ENCODE measurements around the gene UGT1A10.
"Not testable (repeated sequence)": the region's sequence is repeated elsewhere in the genome, so short reads cannot be mapped to it uniquely, and the experiment has no call there.

Gene UGT1A10

GRCh38 chr2:233655943-233656342 is 19.7 kb downstream of the UGT1A10 start:
- DNase-seq (ENCODE audit: low spot score), result not testable (repeated sequence)

DNA sequence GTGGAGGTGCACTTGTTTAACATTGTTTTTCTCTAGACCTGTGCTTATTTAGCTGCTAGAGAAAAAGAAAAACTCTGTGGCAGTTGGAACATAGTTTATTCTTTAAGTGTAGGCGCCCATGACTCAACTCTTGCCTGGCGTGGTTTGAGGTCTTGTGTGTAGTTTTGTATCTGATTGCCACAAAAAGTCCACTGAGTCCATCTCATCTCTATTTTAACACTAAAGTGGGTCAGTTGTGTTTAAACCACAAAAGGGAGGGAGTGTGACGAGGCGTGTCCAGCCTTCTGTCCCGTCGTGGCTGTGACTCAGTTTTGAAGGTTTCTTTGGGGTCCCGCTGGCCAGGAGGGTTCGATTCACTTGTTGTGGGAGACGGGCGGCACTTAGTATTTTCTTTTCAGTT is 20.2 kb downstream of the UGT1A10 start:
- DNase-seq (ENCODE audit: low spot score), result no peak

GRCh38 chr2:233658610-233659009 is 22.4 kb downstream of the UGT1A10 start:
- DNase-seq (ENCODE audit: low spot score), result no peak

DNA sequence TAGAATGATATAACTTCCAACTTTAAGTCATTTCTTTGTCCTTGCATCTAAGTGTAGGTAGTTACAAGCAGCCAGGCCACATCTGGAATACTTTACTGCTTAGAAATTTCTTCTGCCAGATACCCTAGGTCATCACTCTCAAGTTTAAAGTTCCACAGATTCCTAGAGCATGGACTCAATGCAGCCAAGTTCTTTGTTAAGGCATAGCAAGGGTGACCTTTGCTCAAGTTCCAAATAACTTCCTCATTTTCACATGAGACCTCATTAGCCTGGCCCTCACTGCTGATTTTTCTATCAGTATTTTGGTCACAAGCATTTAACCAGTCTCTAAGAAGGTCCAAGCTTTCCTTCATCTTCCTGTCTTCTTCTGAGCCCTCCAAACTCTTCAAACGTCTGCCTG is 27.7 kb downstream of the UGT1A10 start:
- no peak for DNase-seq (ENCODE audit: low spot score)

DNA sequence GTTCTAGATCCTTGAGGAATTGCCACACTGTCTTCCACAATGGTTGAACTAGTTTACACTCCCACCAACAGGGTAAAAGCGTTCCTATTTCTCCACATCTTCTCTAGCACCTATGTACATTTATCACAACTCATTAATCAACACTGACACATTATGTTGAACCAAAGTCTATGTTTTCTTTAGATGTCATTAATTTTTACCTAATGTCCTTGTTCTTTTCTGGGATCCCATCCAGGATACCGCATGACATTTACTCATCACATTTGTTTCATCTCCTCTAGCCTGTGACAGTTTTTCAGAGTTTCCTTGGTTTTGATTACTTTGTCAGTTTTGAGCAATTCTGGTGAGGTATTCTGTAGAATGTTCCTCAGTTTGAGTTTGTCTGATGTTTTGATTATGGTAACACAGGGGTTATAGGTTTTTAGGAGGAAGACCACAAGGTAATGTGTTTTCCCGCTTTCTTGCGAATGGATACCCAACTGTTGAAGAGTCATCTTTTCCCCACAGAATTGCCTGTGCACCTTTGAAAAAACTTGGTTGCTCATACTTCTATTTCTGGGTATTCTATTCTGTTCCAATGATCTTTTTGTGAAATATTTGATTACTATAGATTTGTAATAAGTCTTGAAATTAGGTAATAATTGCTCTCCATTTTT is 32.5 kb downstream of the UGT1A10 start:
- DNase-seq (ENCODE audit: low spot score), result no peak

DNA sequence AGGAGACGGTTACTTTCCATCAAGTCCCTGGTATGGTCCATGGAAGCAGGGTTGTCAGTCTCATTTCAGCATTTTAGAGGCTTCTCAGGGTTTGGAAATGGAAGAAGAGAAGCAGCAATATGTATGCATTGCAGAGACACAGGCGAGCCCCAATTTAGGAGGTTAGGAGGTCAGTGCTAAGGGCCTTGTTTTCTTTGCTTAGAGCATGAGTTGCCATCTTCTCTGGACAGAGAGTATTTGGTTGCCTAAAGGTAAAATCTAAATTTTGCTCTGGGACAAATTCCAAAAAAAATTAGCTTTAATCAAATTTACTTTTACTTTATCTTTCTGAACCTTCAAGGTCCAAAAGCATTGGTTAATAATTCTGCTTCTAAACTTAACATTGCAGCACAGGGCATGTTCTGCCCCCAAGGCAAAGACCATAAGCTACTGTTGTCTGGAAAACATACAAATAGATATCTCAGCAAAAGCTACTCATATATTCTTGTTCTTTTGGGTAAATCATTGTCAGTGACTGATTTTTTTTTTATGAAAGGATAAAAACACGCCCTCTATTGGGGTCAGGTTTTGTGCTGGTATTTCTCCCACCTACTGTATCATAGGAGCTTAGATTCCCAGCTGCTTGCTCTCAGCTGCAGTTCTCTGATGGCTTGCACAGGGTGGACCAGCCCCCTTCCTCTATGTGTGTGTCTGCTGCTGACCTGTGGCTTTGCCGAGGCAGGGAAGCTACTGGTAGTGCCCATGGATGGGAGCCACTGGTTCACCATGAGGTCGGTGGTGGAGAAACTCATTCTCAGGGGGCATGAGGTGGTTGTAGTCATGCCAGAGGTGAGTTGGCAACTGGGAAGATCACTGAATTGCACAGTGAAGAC is 35.3 kb downstream of the UGT1A10 start, which contains the start of gene UGT1A9:
Gene UGT1A9 (plus strand): TSS at position 609 of the 872 bp plus-strand sequence. CDS start 37 bp downstream, at position 646.
- no peak for DNase-seq (ENCODE audit: low spot score)

DNA sequence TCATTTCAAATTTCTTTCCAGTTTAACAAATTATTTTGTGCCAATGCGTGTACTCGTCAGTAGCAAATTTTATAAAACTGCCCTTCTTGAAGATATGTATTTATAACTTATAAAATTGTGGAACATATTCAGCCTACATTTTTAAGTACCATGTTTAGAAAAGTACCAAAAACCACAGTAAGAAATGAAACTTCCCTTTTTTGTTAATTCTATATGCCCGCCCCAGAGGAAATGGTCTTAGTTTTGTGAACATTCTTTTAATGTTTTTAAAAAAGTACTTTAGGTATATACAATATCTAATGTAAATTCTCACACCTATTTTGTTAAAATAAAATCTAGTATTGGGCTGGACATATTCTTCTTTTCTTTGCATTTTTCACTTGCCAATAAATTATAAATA is 36.6 kb downstream of the UGT1A10 start:
- no peak for DNase-seq (ENCODE audit: low spot score)

DNA sequence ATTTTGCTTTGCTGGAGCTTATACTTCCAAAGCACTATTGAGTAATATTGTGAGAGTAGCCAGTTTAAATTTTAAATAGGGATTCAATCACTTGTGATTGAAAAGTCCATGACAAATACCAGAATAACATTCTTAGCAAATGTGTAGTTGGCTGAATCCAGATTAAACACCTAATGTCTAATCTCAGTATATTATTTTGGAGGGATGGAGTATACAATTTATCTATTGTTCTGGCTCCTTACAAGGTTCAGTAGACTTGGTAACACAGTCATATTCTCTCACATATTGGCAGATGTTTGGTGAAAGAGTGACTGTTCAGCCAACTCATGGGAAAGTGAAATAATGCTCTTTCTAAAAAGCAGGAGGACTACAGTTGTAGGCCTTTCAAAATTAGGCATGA is 37.6 kb downstream of the UGT1A10 start:
- DNase-seq (ENCODE audit: low spot score), result no peak

DNA sequence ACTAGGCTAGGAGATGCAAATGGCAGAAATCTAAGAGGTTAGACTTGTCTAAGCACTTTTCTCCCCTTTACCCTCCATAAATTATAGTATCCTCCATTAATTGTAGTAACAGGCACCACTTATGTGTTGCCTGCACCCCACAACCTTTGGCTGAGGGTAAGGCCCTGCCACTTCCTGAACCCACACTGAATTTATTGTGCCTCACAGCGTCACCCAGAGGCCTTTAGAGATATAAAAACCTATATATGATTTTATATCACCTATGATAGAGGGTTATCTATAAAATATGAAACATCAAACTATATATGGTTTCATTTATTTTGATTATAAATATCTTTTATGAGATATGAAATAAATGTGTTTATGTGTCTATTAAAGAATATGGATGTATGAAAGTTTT is 38.1 kb downstream of the UGT1A10 start:
- DNase-seq (ENCODE audit: low spot score), result no peak

GRCh38 chr2:233674995-233675394 is 38.7 kb downstream of the UGT1A10 start:
- DNase-seq (ENCODE audit: low spot score), result no peak

DNA sequence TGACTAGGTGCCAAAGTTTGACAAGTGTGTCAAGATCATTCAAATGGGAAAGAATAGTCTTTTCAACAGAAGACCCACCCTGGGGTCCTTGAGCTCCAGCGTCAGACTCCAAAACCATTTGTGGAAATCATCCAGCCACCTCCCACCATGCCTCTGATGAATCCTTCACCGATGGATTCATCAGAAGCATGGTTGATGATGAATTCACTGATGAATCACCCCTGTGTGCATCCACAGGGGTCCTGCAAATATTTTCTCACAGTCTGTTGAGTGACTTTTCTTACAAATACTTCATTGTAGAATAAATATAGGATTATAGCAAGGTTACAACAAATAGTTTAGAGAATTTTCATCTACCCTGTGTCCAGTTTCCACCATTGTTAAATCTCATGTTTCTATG is 39.8 kb downstream of the UGT1A10 start:
- no peak for DNase-seq (ENCODE audit: low spot score)

GRCh38 chr2:233679196-233679595 is 42.9 kb downstream of the UGT1A10 start:
- no peak for DNase-seq (ENCODE audit: low spot score)

- DNase-seq (ENCODE audit: low spot score), result no peak
Observed at GRCh38 chr2:233680361-233681045, 44.3 kb downstream of the UGT1A10 start.

DNA sequence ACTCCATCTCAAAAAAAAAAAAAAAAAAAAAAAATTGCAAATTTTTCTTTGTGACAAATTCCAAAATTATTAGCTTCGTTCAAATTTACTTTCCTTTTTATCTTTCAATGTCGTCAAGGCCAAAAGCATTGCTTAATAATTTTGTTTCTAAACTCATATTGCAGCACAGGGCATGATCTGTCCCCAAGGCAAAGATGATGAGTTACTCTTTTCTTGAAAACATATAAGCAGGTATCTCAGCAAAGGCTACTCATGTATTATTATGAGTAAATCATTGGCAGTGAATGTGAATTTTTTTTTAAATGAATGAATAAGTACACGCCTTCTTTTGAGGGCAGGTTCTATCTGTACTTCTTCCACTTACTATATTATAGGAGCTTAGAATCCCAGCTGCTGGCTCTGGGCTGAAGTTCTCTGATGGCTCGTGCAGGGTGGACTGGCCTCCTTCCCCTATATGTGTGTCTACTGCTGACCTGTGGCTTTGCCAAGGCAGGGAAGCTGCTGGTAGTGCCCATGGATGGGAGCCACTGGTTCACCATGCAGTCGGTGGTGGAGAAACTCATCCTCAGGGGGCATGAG is 45.4 kb downstream of the UGT1A10 start, which contains the start of gene UGT1A7:
Gene UGT1A7 (plus strand): TSS at position 381 of the 579 bp plus-strand sequence. CDS start 37 bp downstream, at position 418.
- DNase-seq (ENCODE audit: low spot score), result no peak

- no peak for DNase-seq (ENCODE audit: low spot score)
Observed at GRCh38 chr2:233684640-233685039, 48.4 kb downstream of the UGT1A10 start.

DNA sequence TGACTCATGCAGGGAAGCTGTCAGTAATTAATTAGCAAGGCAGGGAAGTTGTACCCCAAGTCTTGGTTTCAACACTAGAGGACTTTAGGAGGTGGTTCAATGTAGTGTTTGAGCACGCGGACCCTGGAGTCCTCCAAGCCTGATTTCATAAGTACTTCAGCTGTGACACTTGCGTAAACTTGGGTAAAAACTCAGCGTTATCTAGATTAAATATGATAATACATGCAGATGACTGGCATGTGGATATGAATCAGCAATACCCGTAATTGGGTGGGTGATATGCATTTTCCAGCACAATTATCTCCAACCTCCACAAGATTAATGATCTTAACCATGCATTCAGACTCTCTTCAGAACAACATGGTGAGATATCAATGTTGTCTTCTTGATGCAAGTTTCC is 50.7 kb downstream of the UGT1A10 start:
- DNase-seq (ENCODE audit: low spot score), result no peak

- DNase-seq (ENCODE audit: low spot score), result no peak
Observed at GRCh38 chr2:233688341-233688740, 52.1 kb downstream of the UGT1A10 start.

GRCh38 chr2:233689031-233689430 is 52.8 kb downstream of the UGT1A10 start:
- DNase-seq (ENCODE audit: low spot score), result no peak

- no peak for DNase-seq (ENCODE audit: low spot score)
Observed at GRCh38 chr2:233689501-233689900, 53.3 kb downstream of the UGT1A10 start.

DNA sequence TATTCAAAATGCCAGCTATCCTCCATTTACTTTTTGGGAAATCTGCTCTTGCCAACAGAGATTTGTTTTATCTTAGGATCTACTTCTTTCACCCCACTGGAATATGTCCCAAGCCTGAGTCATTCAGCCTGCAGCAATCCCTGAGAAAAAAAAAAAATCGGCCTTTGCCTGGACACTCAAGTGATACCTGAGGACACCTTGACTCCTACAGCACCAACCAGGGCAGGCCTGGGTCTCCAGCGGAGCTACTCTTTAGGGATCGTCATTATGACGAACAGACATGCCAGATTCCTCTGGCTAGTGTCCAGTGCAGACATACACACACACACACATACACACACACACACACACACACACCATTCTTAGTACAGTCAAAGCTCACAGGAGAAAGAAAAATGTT is 54.2 kb downstream of the UGT1A10 start:
- no peak for DNase-seq (ENCODE audit: low spot score)

DNA sequence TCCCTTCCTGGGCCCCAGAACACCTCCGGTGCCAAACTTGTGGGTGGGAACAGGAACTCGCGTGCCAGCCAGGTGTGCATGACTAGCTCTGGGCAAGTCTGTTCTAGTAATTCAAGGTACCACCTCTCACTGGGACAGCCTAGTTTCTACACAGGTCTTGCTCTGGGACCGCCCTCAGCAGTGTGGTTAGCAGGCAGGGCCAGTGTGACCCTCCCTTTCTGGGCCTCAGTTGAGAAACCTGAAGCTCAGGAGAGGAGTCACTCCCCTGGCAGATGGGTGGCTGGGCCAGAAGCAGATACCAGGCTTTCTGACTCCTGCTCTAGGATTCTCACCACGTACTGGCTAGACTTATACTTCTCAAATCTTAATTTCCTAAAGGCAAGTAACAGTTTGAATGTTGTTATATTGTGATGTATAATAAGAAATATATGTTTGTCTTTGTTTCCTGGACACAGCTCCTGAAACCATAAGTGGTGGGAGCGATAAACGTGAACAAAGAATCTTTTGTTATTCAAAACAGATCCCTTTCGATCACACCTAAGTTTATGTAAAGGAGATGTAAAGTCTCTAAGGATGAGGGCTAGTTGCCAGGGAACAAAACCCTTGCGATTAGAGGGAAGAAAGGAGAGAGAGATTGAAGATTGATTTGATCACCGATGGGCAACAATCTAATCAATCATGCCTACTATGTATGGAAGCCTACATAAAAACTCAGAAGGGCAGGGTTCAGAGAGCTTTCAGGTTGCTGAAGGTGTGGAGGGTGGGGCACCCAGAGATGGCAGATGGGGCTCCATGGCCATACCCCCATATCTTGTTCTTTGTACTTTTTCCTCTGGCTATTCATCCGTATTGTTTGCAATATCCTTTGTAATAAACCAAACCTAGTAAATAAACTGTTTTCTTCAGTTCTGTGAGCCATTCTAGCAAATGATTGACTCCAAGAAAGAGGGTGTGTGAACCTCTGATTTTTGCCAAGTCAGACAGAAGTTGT is 55.5 kb downstream of the UGT1A10 start:
- no peak for DNase-seq (ENCODE audit: low spot score)
